Mesothelial cell of epicardium (in vitro differentiated cells): ENCODE results near the gene IL2RG. TPM values are rescaled to one million over a fixed set of nuclear protein-coding genes. Genes with fewer than 3 reads are reported as not detected.

Experiments used
- DNase-seq, 2 experiments: peaks; one replicate each; pipeline ENCODE4 v3.0.0; 2021; ENCODE audit warnings: low spot score in 2 of 2; ENCODE audit not compliant: unreplicated experiment in 2 of 2
- H3K27ac Mint-ChIP-seq: 2 replicates; pipeline ENCODE4 v1.8.0; 2021; ENCODE audit warnings: mixed read lengths
- H3K27me3 Mint-ChIP-seq: 2 replicates; pipeline ENCODE4 v1.8.0; 2021; ENCODE audit warnings: low read depth, mixed read lengths
- H3K36me3 Mint-ChIP-seq: 2 replicates; pipeline ENCODE4 v1.8.0; 2021; ENCODE audit warnings: mixed read lengths
- H3K4me1 Mint-ChIP-seq: 2 replicates; pipeline ENCODE4 v1.8.0; 2021; ENCODE audit warnings: mixed read lengths
- H3K4me3 Mint-ChIP-seq: 2 replicates; pipeline ENCODE4 v1.8.0; 2021; ENCODE audit warnings: mild to moderate bottlenecking, moderate library complexity, mixed read lengths
- H3K9me3 Mint-ChIP-seq: 2 replicates; pipeline ENCODE4 v1.8.0; 2021; ENCODE audit warnings: mixed read lengths
- total RNA-seq: library from RNA; stranded (reverse); gene quantifications from 3 replicates; pipeline ENCODE4 v1.2.1, GENCODE V29; 2021
- TF ChIP-seq, protein P1 (sequence below): fragments of 200-600 bp; sonication (generic); IDR thresholded peaks from one replicate; pipeline ENCODE4 v1.5.0; 2021; ENCODE audit warnings: antibody characterized with exemption; ENCODE audit not compliant: unreplicated experiment

Gene IL2RG
- total RNA-seq, 1 donor from 2014 or later: not detected

DNA sequence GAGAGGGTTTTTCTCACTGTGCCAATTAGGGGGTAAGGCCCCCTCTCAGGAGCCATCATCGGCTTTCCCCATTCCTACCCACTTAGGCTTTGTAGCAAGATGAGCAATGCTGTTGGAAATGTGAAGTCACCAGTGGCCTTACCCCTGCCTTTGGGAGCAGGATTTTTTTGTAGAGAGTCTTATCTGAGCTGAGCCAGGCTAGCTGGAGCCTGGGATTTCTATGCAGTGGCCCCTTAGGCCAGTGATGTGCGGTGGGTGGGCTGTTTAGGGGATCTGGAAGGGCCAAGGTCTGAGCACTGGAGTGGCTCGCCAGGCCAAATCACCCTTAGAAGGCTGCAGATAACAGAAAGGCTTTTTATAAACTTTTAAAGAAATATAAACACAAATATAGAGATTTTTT, 9.1 kb downstream of the IL2RG start:
- Mint-ChIP-seq H3K4me3 (no peak overlapping the region), H3K4me1 (peaks cover 49% of the 10 kb centered on the region), H3K27ac (peak overlapping the region; percentile 32), H3K9me3 (peaks cover 8% of the 10 kb centered on the region), H3K27me3 (no peaks in the 10 kb centered on the region), H3K36me3 (no peaks in the 10 kb centered on the region)
- TF ChIP-seq, protein P1, sequence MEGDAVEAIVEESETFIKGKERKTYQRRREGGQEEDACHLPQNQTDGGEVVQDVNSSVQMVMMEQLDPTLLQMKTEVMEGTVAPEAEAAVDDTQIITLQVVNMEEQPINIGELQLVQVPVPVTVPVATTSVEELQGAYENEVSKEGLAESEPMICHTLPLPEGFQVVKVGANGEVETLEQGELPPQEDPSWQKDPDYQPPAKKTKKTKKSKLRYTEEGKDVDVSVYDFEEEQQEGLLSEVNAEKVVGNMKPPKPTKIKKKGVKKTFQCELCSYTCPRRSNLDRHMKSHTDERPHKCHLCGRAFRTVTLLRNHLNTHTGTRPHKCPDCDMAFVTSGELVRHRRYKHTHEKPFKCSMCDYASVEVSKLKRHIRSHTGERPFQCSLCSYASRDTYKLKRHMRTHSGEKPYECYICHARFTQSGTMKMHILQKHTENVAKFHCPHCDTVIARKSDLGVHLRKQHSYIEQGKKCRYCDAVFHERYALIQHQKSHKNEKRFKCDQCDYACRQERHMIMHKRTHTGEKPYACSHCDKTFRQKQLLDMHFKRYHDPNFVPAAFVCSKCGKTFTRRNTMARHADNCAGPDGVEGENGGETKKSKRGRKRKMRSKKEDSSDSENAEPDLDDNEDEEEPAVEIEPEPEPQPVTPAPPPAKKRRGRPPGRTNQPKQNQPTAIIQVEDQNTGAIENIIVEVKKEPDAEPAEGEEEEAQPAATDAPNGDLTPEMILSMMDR: no peak
- DNase-seq: no peak

DNA sequence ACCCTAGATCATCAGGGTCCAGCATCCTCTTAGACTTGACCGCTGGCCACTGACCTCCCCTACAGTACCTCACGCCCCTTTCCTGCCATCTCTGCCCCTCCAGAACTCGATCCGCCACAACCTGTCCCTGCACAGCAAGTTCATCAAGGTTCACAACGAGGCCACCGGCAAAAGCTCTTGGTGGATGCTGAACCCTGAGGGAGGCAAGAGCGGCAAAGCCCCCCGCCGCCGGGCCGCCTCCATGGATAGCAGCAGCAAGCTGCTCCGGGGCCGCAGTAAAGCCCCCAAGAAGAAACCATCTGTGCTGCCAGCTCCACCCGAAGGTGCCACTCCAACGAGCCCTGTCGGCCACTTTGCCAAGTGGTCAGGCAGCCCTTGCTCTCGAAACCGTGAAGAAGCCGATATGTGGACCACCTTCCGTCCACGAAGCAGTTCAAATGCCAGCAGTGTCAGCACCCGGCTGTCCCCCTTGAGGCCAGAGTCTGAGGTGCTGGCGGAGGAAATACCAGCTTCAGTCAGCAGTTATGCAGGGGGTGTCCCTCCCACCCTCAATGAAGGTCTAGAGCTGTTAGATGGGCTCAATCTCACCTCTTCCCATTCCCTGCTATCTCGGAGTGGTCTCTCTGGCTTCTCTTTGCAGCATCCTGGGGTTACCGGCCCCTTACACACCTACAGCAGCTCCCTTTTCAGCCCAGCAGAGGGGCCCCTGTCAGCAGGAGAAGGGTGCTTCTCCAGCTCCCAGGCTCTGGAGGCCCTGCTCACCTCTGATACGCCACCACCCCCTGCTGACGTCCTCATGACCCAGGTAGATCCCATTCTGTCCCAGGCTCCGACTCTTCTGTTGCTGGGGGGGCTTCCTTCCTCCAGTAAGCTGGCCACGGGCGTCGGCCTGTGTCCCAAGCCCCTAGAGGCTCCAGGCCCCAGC, 10.5 kb downstream of the IL2RG start:
- peaks cover 5% of the 10 kb centered on the region for H3K9me3 Mint-ChIP-seq
- no peak for DNase-seq
- peaks cover 50% of the 10 kb centered on the region for H3K4me1 Mint-ChIP-seq
- H3K27me3 Mint-ChIP-seq: no peaks in the 10 kb centered on the region
- H3K4me3 Mint-ChIP-seq: no peak overlapping the region
- H3K36me3 Mint-ChIP-seq: no peaks in the 10 kb centered on the region
- TF ChIP-seq, protein P1: no peak
- H3K27ac Mint-ChIP-seq: no peak overlapping the region

DNA sequence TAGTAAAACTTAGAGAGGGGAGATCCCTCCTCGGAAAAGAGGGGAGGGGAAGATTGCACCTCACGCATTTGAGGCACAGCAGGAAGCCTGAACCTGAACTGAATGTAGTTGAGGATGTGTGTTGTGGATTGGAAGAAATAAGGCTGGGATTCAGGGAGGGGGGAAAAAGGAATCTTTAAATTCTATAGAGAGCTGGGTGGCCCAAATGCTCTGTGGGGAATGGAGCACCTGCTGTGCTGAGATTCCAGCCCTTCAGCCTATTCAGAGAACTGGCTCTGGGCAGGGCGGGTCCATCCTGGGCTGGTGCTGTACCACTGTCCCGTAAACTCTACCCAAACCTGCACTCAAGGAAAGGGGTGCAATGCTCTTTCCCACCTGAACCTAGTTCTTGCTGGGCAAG, 11.6 kb downstream of the IL2RG start:
- Mint-ChIP-seq H3K4me3 (no peak overlapping the region), H3K36me3 (no peaks in the 10 kb centered on the region), H3K27me3 (no peaks in the 10 kb centered on the region), H3K4me1 (peaks cover 52% of the 10 kb centered on the region), H3K9me3 (peaks cover 5% of the 10 kb centered on the region), H3K27ac (no peak overlapping the region)
- no peak for DNase-seq
- TF ChIP-seq, protein P1: no peak

DNA sequence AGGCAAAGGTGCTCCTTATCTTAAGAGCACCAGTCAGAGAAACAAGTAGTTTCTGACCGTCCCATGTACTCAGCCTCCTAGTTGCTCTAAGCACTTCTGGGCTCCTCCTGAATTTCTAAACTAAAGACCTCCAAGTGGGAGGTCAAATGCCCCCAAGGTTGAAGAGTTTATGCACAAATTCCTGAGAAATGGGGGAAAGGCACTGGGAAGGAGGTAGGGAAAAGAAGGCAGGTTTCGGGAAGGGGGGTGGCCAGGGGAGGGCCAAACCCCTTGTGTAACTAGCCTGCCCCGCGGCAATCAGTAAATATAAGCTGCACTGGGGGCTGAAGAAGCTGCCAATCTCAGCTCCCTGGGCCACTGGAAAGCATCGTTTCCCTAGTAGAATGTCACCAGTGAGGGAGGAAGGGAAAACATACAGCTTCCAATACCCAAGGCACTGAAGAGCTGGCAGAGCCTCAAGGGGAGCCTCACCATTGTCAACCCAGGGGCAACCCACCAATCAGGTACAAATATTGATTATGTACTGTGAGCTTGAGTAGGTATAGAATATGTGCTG, 12.3 kb downstream of the IL2RG start:
- no peak for DNase-seq
- Mint-ChIP-seq H3K9me3 (peaks cover 5% of the 10 kb centered on the region), H3K4me1 (peaks cover 46% of the 10 kb centered on the region), H3K36me3 (no peaks in the 10 kb centered on the region), H3K27me3 (no peaks in the 10 kb centered on the region), H3K27ac (no peak overlapping the region), H3K4me3 (no peak overlapping the region)
- TF ChIP-seq, protein P1: no peak

DNA sequence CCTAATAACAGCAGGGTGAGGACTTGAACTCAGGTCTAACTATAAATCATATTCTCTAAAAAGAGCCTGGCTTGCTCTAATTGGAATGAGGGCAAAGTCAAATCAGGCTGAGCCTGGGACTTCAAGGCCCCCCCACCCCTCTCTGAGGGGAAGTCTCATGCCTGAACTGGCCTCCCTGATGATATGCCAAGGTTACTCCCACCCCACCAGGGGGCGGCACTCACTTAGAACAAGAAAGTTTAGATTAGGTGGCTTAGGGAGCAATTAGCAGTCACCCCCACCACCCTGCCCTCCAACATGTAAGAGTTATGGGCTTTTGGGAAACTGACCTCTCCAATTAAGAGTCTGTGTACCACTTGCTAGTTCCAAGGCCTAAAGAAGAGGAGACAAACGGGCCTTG, 13.1 kb downstream of the IL2RG start:
- H3K27ac Mint-ChIP-seq: no peak overlapping the region

More for the DNA sequence above, 13.1 kb downstream of the IL2RG start:
- peaks cover 8% of the 10 kb centered on the region for H3K9me3 Mint-ChIP-seq
- peaks cover 39% of the 10 kb centered on the region for H3K4me1 Mint-ChIP-seq
- no peak for DNase-seq
- no peak overlapping the region for H3K4me3 Mint-ChIP-seq
- no peaks in the 10 kb centered on the region for H3K27me3 Mint-ChIP-seq
- no peaks in the 10 kb centered on the region for H3K36me3 Mint-ChIP-seq
- TF ChIP-seq, protein P1: peak; percentile 30
